Fibroblast of the conjunctiva (primary cell): ENCODE data around the gene INCA1.
A peak's percentile ranks its signal among the peaks of the same experiment; 100 is the strongest.

ENCODE experiments used
- DNase-seq: peaks from one replicate; pipeline ENCODE4 v3.0.0-alpha.2; 2010; ENCODE audit warnings: low read depth

Gene INCA1

GRCh38 chr17:5011928-5012327, 14.6 kb upstream of the INCA1 start:
- DNase-seq: no peak

GRCh38 chr17:5003214-5003867, 6.0 kb upstream of the INCA1 start:
- no peak for DNase-seq

- DNase-seq: no peak
Observed at GRCh38 chr17:5002121-5002788, 4.9 kb upstream of the INCA1 start.

GRCh38 chr17:5000237-5000639, 2.9 kb upstream of the INCA1 start:
- no peak for DNase-seq

GRCh38 chr17:4999430-5000093, 2.2 kb upstream of the INCA1 start:
- DNase-seq: no peak

GRCh38 chr17:4998732-4999429, 1.6 kb upstream of the INCA1 start:
- DNase-seq: no peak

GRCh38 chr17:4998027-4998731, 857 bp upstream of the INCA1 start:
- DNase-seq: no peak

- no peak for DNase-seq
Observed at GRCh38 chr17:4994081-4994595, 3.2 kb downstream of the INCA1 start.

- no peak for DNase-seq
Observed at GRCh38 chr17:4987767-4988567, 9.4 kb downstream of the INCA1 start.

GRCh38 chr17:4986951-4987766, 10.2 kb downstream of the INCA1 start, which contains the start of gene CAMTA2:
CAMTA2 (minus strand) TSS chr17:4987675; CDS start chr17:4986222, 1,453 bp downstream.
- peak; percentile 52 for DNase-seq

GRCh38 chr17:4986403-4986802, 10.9 kb downstream of the INCA1 start:
- no peak for DNase-seq

- DNase-seq: no peak
Observed at GRCh38 chr17:4982305-4982704, 15.0 kb downstream of the INCA1 start.

- no peak for DNase-seq
Observed at GRCh38 chr17:4980644-4981216, 16.6 kb downstream of the INCA1 start.

- no peak for DNase-seq
Observed at GRCh38 chr17:4978726-4979125, 18.6 kb downstream of the INCA1 start.

- DNase-seq: no peak
Observed at GRCh38 chr17:4974115-4974670, 23.1 kb downstream of the INCA1 start.

- no peak for DNase-seq
Observed at GRCh38 chr17:4973256-4974114, 23.8 kb downstream of the INCA1 start.

- no peak for DNase-seq
Observed at GRCh38 chr17:4972752-4973151, 24.6 kb downstream of the INCA1 start.

GRCh38 chr17:4972322-4972721, 25.0 kb downstream of the INCA1 start:
- DNase-seq: no peak
